GM11168 (cell line): ENCODE measurements around the gene MAPK10.
"Not testable (repeated sequence)": the region's sequence is repeated elsewhere in the genome, so short reads cannot be mapped to it uniquely, and the experiment has no call there.

Source experiments
- in situ Hi-C: fragments of 300-500 bp; cut with MboI; formaldehyde crosslinking; loops from one replicate; pipeline ENCODE4 v1.12.0; 2022; ENCODE audit warnings: low sequenced_read_pairs; ENCODE audit not compliant: unreplicated experiment

Gene MAPK10

DNA sequence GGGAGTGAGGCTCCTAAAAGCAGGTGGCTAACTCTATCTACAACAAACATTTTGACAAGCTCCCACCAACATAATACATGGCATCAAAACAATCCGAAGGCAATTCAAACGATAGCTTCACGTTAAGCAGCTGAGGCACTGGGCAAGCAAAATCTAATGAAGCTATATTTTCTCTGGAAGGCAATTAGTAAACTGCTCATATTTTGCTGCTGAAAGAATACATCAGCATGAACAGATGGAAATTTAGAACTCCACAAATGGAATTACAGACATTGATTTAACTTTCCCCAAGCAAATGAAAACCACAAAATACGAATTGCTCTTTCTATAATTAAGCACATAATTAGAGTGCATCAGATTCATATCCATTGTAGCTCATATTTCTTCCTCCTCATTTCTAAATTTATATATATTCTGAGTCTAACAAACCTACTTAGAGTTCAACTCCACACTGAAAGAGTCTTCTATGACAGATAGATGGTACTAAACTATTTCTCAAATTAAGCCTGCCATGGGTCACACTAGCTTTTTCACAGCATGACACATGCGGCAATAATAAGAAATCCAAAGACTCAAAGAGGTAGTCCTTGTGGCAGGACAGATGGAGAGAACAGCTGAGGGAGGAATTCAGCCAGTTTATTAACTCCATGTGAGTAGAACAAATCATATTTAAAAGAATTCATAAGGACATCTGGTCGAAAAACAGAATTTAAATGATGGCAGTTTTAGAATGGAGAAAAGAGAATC lies 305.4 kb downstream of the MAPK10 start:
- in situ Hi-C loops: no loop called here

- in situ Hi-C loops: no loop called here
Measured at GRCh38 chr4:86050496-86050895, 309.4 kb downstream of the MAPK10 start.

DNA sequence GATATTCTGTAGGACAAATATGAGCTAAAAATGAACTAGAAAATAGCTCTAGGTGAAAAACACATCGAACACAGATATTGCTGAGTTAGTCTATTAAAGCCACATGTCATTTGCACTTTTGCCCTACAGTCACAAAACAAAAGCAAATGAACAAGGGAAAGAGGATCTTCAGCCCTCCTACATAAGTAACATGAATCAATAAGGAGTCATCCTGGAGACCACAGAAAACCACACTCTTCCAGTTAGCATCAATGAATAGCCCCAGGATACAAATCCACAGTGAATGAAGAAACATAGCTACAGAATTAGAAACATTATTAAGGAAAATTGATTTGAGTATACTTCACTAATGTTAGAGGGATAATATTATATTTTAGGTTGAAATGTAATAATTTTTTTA lies 311.4 kb downstream of the MAPK10 start:
- in situ Hi-C loops: no loop called here

DNA sequence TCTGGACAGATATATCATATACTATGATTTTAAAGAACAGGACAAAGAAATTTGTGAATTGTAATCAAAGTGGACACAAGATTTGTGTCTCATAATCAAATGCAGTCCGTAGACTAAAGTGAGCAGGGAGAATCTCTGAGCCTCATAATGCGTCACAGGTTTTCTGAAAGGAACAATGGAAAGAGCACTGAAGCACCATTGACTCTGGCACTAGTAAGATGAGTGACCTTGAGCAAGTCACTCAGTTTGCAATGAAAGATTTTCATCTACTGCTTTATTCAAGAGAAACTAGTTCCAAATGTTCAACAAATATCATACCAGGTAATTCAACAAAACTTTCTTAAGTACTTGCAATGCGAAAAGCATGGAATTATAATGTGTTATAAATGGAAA lies 315.3 kb downstream of the MAPK10 start:
- in situ Hi-C loops: no loop called here

DNA sequence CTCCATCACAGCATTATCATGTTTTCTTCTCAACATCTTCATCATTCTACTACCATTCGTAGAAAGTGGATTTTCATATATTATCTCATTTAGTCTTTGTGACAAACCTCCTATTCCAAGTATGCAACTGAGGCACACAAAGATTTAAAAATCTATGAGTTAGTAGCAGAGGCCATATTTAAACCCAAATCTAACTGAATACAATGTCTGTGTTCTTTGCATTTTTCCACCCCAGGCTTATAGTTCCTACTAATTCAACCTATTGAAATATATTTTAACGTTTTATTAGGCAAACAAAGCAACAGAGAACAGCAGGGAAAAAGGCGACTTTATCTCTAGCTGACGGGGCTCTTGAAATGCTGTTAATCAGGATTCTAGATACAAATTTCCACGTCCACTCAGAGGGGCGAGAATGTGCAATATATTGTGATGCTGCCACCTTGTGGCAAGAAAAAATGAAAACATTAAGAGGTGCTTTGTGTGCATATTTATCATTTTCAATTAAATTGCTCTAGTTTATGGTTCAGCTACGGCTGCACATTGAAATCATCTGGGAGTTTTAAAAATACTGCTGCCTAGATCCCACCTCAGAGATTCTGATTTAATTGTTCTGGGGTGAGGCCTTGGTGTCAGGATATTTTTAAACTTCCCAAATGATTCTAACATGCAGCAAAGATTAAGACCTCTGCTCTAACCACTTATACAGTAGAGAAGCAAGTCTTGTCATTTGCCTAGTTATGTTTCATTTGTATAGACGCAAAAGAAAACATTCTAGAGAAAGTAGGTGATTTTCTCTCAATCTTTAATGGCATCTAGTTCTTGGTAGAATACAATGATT lies 315.9 kb downstream of the MAPK10 start:
- in situ Hi-C loops: no loop called here

DNA sequence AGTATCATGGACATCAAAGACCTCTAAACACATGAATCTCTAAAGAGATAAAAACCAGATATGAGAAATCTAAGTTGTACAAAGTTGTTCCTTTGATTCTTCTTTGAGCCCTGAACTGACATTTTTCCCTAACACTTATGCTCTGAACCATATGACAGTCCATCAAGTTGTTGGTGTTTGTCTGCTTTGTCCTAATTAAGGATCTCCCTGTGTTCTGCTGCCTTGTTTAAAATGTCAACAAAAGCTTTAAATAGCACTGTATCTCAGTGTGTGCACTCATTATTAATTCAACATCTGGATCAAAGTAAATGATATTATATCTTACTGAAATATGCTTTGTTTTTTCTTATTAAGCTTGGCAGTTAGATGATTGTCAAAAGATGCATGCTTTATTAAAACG lies 321.8 kb downstream of the MAPK10 start:
- in situ Hi-C loops: no loop called here

DNA sequence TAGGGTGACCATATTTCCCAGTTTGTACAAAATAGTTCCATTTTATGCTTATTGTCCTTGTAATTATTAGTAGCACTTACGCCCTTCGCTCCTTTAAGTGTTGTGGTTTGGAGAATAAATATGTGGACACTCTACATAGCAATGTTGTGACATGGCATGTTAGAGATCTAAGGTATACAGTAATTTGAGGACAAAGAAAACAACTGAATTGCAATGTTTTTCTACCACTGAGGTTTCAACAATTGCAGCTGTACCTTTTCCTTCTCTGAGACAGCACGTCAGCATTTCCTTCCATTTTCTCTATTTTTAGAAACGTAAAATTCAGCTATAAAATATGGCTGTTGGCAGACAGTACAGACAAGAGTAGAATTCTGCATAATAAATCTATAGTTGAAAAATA lies 323.1 kb downstream of the MAPK10 start:
- in situ Hi-C loops: no loop called here

DNA sequence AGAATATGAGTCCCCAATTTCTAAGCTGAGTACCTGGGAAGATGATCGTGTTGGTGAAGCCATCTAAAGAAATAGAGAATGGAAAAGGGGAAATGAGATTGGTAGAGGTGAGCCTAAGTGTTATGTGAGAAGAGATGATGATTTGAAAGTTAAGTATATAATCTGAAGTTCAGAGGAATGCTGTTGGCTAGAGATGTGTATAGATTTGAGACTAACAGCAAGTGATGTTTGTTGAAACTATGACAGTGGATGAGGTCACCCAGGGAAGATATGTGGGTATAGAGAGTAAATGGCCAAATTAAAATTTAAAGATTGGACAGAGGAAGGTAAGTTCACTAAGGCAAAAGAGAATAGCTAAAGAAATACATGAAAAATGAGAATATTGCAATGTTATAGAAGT lies 324.2 kb downstream of the MAPK10 start:
- in situ Hi-C loops: no loop called here

DNA sequence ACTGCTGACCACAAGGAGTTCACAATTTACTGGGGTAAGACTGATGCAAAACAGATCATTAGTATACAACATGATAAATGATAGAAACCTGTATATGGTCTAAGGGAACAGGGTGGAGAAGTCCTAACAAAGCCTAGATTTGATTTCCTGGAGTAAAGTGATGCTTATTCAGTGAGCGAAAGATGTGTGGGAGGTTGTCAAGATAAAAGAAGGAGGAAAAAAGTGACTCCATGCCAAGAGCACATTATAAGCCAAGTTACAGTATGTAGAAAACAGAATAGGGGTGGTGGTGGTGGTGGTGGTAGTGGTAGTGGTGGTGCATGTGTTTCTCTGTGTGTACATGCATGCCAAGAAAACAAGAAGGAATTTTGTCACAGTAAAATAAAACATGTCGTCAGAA lies 325.2 kb downstream of the MAPK10 start:
- in situ Hi-C loops: no loop called here

GRCh38 chr4:86033171-86033570 lies 326.7 kb downstream of the MAPK10 start:
- in situ Hi-C loops: no loop called here

DNA sequence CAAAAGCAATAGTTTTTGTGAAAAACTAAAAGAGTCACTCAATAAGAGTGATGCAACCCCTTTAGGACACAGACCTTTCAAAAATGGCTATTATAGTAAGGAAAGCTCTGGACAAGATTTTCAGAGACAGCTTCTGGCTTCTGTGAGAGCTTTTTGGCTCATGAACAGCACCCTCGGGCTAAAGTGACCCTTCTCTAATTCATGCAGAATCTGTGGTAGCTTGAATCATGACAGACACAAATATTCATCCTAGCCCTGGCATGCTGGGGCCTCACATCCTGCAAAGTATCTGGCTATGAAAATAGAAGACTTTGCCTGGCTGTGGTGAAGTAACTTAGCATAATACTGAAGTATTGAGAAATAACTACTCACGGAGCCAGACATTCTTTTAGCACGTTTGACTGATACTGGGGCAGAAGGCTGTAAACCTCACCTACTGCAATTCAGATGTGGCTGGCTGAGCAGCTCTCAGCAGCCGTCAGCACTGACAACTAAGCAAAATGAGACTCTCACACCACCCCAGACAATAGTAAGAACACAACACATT lies 327.3 kb downstream of the MAPK10 start:
- in situ Hi-C loops: no loop called here

DNA sequence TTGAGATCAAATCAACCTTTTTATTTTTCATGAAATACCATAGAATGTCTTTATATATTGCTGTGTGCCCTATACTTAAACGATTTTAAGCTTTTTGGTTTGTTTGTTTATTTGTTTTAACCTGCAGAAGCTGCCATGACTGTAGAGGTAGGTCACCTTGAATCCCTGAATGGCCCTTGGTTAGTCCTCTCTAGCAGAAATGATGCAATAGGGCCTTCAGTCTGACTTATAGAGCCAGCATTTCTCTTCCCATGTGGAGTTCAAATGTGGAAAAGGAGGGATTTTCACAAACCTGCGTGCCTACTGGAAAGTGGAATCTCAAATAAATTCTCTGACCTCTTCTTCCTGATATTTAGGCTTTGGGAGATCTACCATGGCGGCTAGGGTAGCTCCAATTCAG lies 327.9 kb downstream of the MAPK10 start:
- in situ Hi-C loops: no loop called here

- in situ Hi-C loops: no loop called here
Measured at GRCh38 chr4:86026720-86027119, 333.1 kb downstream of the MAPK10 start.

- in situ Hi-C loops: not testable (repeated sequence)
Measured at GRCh38 chr4:86021671-86022070, 338.2 kb downstream of the MAPK10 start.

DNA sequence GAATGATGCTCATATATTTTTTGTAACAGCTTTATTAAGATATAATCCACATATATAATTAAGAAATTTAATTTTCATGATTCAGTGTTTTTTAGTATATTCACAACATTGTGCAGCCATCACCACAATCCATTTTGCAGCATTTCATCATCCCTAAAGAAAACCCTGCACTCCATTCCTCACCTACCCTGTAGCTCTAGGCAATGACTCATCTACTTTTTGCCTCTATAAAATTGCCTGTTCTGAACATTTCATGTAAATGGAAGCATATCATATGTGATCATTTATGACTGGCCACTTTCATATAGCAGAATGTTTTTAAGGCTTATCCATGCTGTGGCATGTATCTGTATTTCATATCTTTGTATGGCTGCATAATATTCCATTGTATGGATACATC lies 339.9 kb downstream of the MAPK10 start:
- in situ Hi-C loops: no loop called here

DNA sequence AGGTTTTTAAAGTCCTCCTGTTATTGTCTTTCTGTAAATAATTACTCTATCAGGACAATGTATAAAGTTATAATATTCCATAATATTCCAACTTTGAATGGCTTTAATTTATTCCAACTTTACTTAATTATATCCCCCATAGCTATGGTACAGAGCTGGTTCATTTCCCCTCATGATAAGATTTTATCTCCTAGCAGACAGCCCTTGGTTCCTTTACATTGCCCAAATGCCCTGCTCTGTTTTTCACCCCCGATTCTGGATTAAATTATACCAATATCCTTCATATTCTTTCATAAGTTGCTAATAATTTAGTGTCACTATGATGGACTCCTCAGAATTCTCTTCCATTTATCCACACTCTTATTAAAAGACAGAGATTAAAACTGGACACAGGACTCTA lies 340.5 kb downstream of the MAPK10 start:
- in situ Hi-C loops: no loop called here

DNA sequence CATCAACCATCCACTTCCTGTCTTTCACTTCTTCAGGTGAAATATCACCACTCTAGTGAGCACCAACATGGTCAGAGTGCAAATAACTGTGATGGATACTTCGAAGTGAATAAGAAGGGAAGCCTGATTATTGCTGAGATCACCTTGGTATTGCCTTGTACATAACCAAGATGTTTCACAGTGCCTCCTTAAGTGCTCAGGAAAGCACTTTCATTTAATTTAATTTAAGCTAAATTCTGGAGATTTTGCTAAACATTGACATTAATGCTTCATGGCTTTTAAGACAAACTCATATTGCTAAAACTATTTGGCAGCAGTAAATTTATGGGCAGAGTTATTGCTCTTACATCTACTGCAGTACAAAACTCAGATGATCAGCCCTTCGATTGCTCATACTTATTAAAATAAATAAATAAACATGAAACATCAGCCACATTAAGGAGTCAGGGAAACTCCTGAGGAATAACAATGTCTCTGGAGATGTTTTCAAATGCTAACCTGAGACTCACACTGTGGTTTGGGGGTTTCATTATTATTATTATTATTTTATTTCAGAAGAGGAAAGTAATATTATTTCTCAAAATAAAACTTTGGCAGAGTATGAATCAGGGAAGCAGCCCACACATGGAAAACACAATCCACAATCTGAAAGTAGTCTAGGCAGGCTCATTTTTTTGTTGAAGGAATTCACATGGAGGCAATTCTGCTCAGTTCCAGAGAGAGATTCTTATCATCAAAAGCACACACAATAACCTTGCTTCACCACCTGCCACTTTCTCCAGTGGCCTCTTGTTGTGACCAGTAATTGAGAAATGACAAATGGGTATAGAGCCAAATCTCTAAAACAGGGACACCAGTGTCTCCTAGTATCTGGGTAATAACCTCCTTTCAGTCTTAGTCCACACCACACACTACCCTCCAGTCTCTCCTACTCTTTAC lies 344.2 kb downstream of the MAPK10 start:
- in situ Hi-C loops: no loop called here

- in situ Hi-C loops: no loop called here
Measured at GRCh38 chr4:86014599-86014998, 345.3 kb downstream of the MAPK10 start.

GRCh38 chr4:86013621-86014020 lies 346.2 kb downstream of the MAPK10 start:
- in situ Hi-C loops: no loop called here

GRCh38 chr4:86011117-86011516 lies 348.7 kb downstream of the MAPK10 start:
- in situ Hi-C loops: no loop called here
